H1 (cell line): ENCODE data around the gene CSE1L. TPM values are rescaled to one million over a fixed set of nuclear protein-coding genes. Genes with fewer than 3 reads are reported as not detected.

ENCODE experiments used
- CTCF ChIA-PET: fragments of 300-600 bp; sonication (Branson Sonifier 250); formaldehyde crosslinking; loops from one replicate; lab custom pipeline; 2021; ENCODE audit not compliant: partially characterized antibody; lab: Charles Lee
- POLR2A ChIA-PET: fragments of 300-600 bp; sonication (Branson Sonifier 250); formaldehyde crosslinking; loops from one replicate; lab custom pipeline; 2021; ENCODE audit warnings: inconsistent platforms; ENCODE audit not compliant: partially characterized antibody; lab: Charles Lee
- DNase-seq, 2 experiments: peaks; one replicate each; pipeline versions ENCODE4 v3.0.0 to v3.0.0-alpha.2; 2010 to 2022; ENCODE audit warnings: low spot score in 2 of 2, low read depth in 1 of 2, mixed read lengths in 1 of 2
- FAIRE-seq: peaks from 2 replicates; lab custom pipeline; 2011; peaks lifted over from hg19 to GRCh38; lab: Jason Lieb, UNC
- H2AFZ ChIP-seq: 2 replicates; pipeline ENCODE4 v1.8.1; 2012; ENCODE audit warnings: low read length, inconsistent platforms
- H2AK5ac ChIP-seq: 2 replicates; pipeline ENCODE4 v1.6.1; 2013; ENCODE audit warnings: low read depth, low read length
- H2BK120ac ChIP-seq: replicated peaks from 2 replicates; pipeline ENCODE3; 2013; ENCODE audit warnings: low read depth, low read length, inconsistent platforms
- H2BK12ac ChIP-seq: 2 replicates; pipeline ENCODE4 v1.6.1; 2013; ENCODE audit warnings: low read depth, low read length
- H2BK15ac ChIP-seq: 2 replicates; pipeline ENCODE4 v1.6.1; 2013; ENCODE audit warnings: low read length
- H2BK20ac ChIP-seq: 2 replicates; pipeline ENCODE4 v1.6.1; 2013; ENCODE audit warnings: low read length
- H2BK5ac ChIP-seq: 2 replicates; pipeline ENCODE4 v1.6.1; 2013; ENCODE audit warnings: low read depth, low read length
- H3K14ac ChIP-seq: 2 replicates; pipeline ENCODE4 v1.6.1; 2013; ENCODE audit warnings: inconsistent platforms; ENCODE audit not compliant: insufficient read length
- H3K18ac ChIP-seq: 2 replicates; pipeline ENCODE4 v1.6.1; 2013; ENCODE audit warnings: low read length; ENCODE audit errors: extremely low read depth
- H3K23ac ChIP-seq: 2 replicates; pipeline ENCODE4 v1.6.1; 2013; ENCODE audit warnings: inconsistent platforms; ENCODE audit not compliant: insufficient read length
- H3K23me2 ChIP-seq: 2 replicates; pipeline ENCODE4 v1.6.1; 2013; ENCODE audit warnings: low read depth, low read length
- H3K27ac ChIP-seq: 2 replicates; pipeline ENCODE4 v1.6.1; 2011; ENCODE audit warnings: low read depth, low read length, inconsistent platforms
- H3K27me3 ChIP-seq, 4 experiments: replicated peaks in 1 of 4; 1 replicate in 1 of 4; 2 replicates in 3 of 4; pipeline versions ENCODE4 v1.6.1 to v1.8.1; 2011 to 2013; ENCODE audit warnings: low read length in 3 of 4, mild to moderate bottlenecking in 3 of 4, inconsistent platforms in 2 of 4, mixed read lengths in 2 of 4, moderate library complexity in 1 of 4; ENCODE audit not compliant: control insufficient read depth in 3 of 4, insufficient read depth in 3 of 4; ENCODE audit errors: extremely low read depth in 1 of 4
- H3K36me3 ChIP-seq, 4 experiments: 2 replicates each; pipeline versions ENCODE4 v1.6.1 to v1.8.1; 2011 to 2013; ENCODE audit warnings: mild to moderate bottlenecking in 4 of 4, low read length in 3 of 4, moderate library complexity in 2 of 4, control low read depth in 1 of 4, inconsistent platforms in 1 of 4; ENCODE audit not compliant: insufficient read depth in 4 of 4, control insufficient read depth in 2 of 4
- H3K4ac ChIP-seq: replicated peaks from 2 replicates; pipeline ENCODE3; 2013; ENCODE audit warnings: low read length, low read depth, mixed read lengths, inconsistent platforms; ENCODE audit not compliant: insufficient read length
- H3K4me1 ChIP-seq, 4 experiments: replicated peaks in 1 of 4; 1 replicate in 1 of 4; 2 replicates in 3 of 4; pipeline versions ENCODE4 v1.6.1 to v1.8.1; 2011 to 2013; ENCODE audit warnings: low read length in 3 of 4, inconsistent platforms in 2 of 4, mixed read lengths in 1 of 4; ENCODE audit not compliant: insufficient read depth in 4 of 4, control insufficient read depth in 3 of 4
- H3K4me2 ChIP-seq, 2 experiments: 2 replicates each; pipeline versions ENCODE4 v1.6.1 to v1.8.1; 2011 to 2013; ENCODE audit warnings: low read depth in 2 of 2, low read length in 2 of 2, control low read depth in 1 of 2, inconsistent platforms in 1 of 2, mild to moderate bottlenecking in 1 of 2; ENCODE audit not compliant: insufficient read depth in 1 of 2
- H3K4me3 ChIP-seq, 4 experiments: fragments of 200-600, 300-600 bp in 1 of 4; sonication (generic), shearing (Covaris generic), sonication (Bioruptor Twin) in 1 of 4; 2 replicates each; pipeline versions ENCODE4 v1.5.1 to v1.8.1; 2011 to 2016; ENCODE audit warnings: low read length in 4 of 4, low read depth in 3 of 4, control low read depth in 2 of 4, inconsistent platforms in 2 of 4, mild to moderate bottlenecking in 2 of 4, mixed read lengths in 1 of 4, moderate library complexity in 1 of 4; ENCODE audit not compliant: insufficient read depth in 2 of 4; ENCODE audit errors: extremely low read depth in 1 of 4
- H3K56ac ChIP-seq: replicated peaks from 2 replicates; pipeline ENCODE3; 2013; ENCODE audit warnings: low read depth, mild to moderate bottlenecking, mixed read lengths, low read length, inconsistent platforms; ENCODE audit not compliant: insufficient read length
- H3K79me1 ChIP-seq: 2 replicates; pipeline ENCODE4 v1.6.1; 2013; ENCODE audit warnings: low read depth, low read length, control low read depth
- H3K79me2 ChIP-seq, 2 experiments: 2 replicates each; pipeline versions ENCODE4 v1.6.1 to v1.8.1; 2012 to 2013; ENCODE audit warnings: low read length in 2 of 2, mild to moderate bottlenecking in 2 of 2, inconsistent platforms in 1 of 2; ENCODE audit not compliant: insufficient read depth in 2 of 2, control insufficient read depth in 1 of 2
- H3K9ac ChIP-seq, 4 experiments: replicated peaks in 1 of 4; 1 replicate in 1 of 4; 2 replicates in 3 of 4; pipeline versions ENCODE4 v1.6.1 to v1.8.1; 2011 to 2013; ENCODE audit warnings: low read depth in 3 of 4, low read length in 3 of 4, control low read depth in 2 of 4, mild to moderate bottlenecking in 2 of 4, moderate library complexity in 2 of 4, inconsistent platforms in 1 of 4; ENCODE audit errors: extremely low read depth in 1 of 4
- H3K9me3 ChIP-seq, 2 experiments: 2 replicates each; pipeline versions ENCODE4 v1.6.1 to v1.8.1; 2012 to 2013; ENCODE audit warnings: mild to moderate bottlenecking in 2 of 2, moderate library complexity in 2 of 2, control low read depth in 1 of 2, inconsistent platforms in 1 of 2, low read depth in 1 of 2, low read length in 1 of 2, mixed read lengths in 1 of 2; ENCODE audit not compliant: insufficient read depth in 2 of 2
- H4K20me1 ChIP-seq, 2 experiments: replicated peaks in 1 of 2; 2 replicates each; pipeline versions ENCODE3 to v1.8.1; 2011 to 2013; ENCODE audit warnings: inconsistent platforms in 2 of 2, low read length in 2 of 2, mild to moderate bottlenecking in 1 of 2; ENCODE audit not compliant: insufficient read depth in 2 of 2, control insufficient read depth in 1 of 2
- H4K5ac ChIP-seq: 2 replicates; pipeline ENCODE4 v1.6.1; 2013; ENCODE audit warnings: low read length, low read depth, mixed read lengths, inconsistent platforms; ENCODE audit not compliant: insufficient read length
- H4K8ac ChIP-seq: 2 replicates; pipeline ENCODE4 v1.8.0; 2013; ENCODE audit warnings: mild to moderate bottlenecking, moderate library complexity, low read length, inconsistent platforms; ENCODE audit not compliant: insufficient read depth; ENCODE audit errors: extremely low read depth
- H4K91ac ChIP-seq: replicated peaks from 2 replicates; pipeline ENCODE3; 2013; ENCODE audit warnings: low read length, mixed read lengths, inconsistent platforms; ENCODE audit not compliant: insufficient read length
- POLR2A ChIP-seq, 2 experiments: IDR thresholded peaks; 1 replicate in 1 of 2; 2 replicates in 1 of 2; pipeline ENCODE4 v1.6.1; 2011; ENCODE audit warnings: low read depth in 2 of 2, low read length in 2 of 2, mild to moderate bottlenecking in 2 of 2; ENCODE audit errors: control extremely low read depth in 1 of 2
- POLR2AphosphoS5 ChIP-seq: IDR thresholded peaks from 2 replicates; pipeline ENCODE4 v1.6.1; 2011; ENCODE audit warnings: low read depth, low read length
- RAD21 ChIP-seq, 2 experiments: IDR thresholded peaks in 1 of 2; conservative IDR thresholded peaks in 1 of 2; 2 replicates each; pipeline ENCODE4 v1.6.1; 2011; ENCODE audit warnings: low read depth in 2 of 2, low read length in 2 of 2, improper control_type of control experiment in 1 of 2, inconsistent platforms in 1 of 2, mild to moderate bottlenecking in 1 of 2, moderate library complexity in 1 of 2
- RFX5 ChIP-seq: IDR thresholded peaks from 2 replicates; pipeline ENCODE4 v1.6.1; 2011; ENCODE audit warnings: low read depth, low read length, improper control_type of control experiment, borderline replicate concordance
- RXRA ChIP-seq: IDR thresholded peaks from 2 replicates; pipeline ENCODE4 v1.6.1; 2011; ENCODE audit warnings: low read depth, mild to moderate bottlenecking, low read length, moderate library complexity; ENCODE audit not compliant: insufficient read depth
- SRF ChIP-seq: IDR thresholded peaks from 2 replicates; pipeline ENCODE4 v1.6.1; 2011; ENCODE audit warnings: mild to moderate bottlenecking, low read depth, low read length, moderate library complexity
- YY1 ChIP-seq: IDR thresholded peaks from 2 replicates; pipeline ENCODE4 v1.6.1; 2011; ENCODE audit warnings: low read depth, mild to moderate bottlenecking, low read length
- WGBS, 2 experiments: shearing (Covaris generic) in 1 of 2; methylation state at CpG; one replicate each; pipeline versions ENCODE4 v1.1.6 to v1.1.7; 2013 to 2015; ENCODE audit warnings: low lambda C conversion rate in 2 of 2, mixed read lengths in 2 of 2, inconsistent platforms in 1 of 2, low coverage in 1 of 2, missing lambda C conversion rate in 1 of 2; ENCODE audit not compliant: insufficient replicate concordance in 2 of 2, insufficient coverage in 1 of 2, insufficient read length in 1 of 2; ENCODE audit errors: extremely low coverage in 1 of 2, missing lambda C conversion rate in 1 of 2; 5-methylcytosine and 5-hydroxymethylcytosine counted together
- polyA plus RNA-seq, 7 experiments: library from polyadenylated mRNA; depleted of rRNA in 3 of 7; stranded (reverse) in 5 of 7; unstranded in 2 of 7; fragments of >200 nt in 5 of 7; fragments of 200-250 nt in 2 of 7; gene quantifications; 1 replicate in 5 of 7; 2 replicates in 1 of 7; 4 replicates in 1 of 7; pipeline versions ENCODE4 v1.2.1 to v1.2.3, GENCODE V29; 2011 to 2013; ENCODE audit warnings: missing spikeins in 2 of 7, mixed read lengths in 2 of 7
- total RNA-seq: library from RNA; stranded (reverse); fragmentation: NEBNext Ultra II Directional; extraction: Animal tissue kit (Norgen Biotek cat#: 25700); gene quantifications from 2 replicates; pipeline ENCODE4 v1.2.1, GENCODE V29; 2021

Gene CSE1L
- total and polyA plus RNA-seq, 2 of the 8 experiments (the other 6 are each of a cell fraction or from before 2014, with no cell fraction given), result 94.1 to 269 TPM

DNA sequence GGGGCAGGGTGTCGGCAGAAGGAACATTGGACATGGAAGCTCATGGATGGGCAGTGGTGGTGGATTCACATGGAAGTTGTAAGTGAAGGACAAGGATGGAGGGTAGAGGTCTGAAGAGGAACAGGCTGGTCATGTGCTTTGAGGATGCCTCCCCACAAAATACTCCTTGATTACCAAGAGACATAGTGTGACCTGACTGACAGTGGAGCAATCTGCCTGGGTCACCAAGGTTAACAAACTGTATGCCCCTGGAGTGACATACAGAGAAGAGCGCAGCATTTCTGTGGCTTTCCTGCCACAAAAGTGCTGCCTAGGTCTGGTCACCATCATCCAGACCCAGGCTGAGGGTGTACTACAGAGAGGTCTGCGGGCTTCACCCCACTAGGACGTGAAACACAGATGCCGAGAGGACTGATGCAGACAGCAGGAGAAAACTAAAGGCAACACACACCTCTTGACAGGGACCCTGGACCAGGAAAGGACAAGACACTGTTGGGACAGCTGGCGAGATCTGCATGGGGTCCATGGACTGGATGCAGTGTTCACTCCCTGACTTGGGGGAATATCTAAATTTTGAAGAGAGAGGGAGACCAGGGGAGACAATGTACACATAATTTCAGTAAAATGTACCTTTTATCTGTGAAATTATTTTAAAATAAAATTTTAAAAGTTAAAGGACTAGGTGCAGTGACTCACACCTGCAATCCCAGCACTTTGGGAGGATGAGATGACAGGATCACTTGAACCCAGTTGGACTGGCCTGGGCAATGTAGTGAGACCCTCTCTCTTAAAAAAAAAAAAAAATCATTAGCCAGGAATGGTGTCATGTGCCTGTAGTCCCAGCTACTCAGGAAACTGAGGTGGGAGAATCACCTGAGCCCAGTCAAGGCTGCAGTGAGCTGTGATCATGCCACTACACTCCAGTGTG is 64.9 kb downstream of the CSE1L start:
- no peak overlapping the region for H3K4me3 ChIP-seq
- no peak overlapping the region for H4K5ac ChIP-seq
- H3K4ac ChIP-seq, result no peak overlapping the region
- H3K9me3 ChIP-seq, result no peaks in the 10 kb centered on the region
- H2BK15ac ChIP-seq, result no peak overlapping the region
- no peak for FAIRE-seq
- no peak overlapping the region for H2AFZ ChIP-seq
- H3K9ac ChIP-seq, result no peak overlapping the region
- H2BK20ac ChIP-seq, result no peak overlapping the region
- H4K8ac ChIP-seq, result no peak overlapping the region
- no peak overlapping the region for H3K23ac ChIP-seq
- no peaks in the 10 kb centered on the region for H3K79me1 ChIP-seq
- H3K27ac ChIP-seq, result no peak overlapping the region
- H3K56ac ChIP-seq, result no peak overlapping the region
- H3K18ac ChIP-seq, result no peak overlapping the region
- H3K36me3 ChIP-seq, result peaks cover 2 to 25% (median 16%) of the 10 kb centered on the region in 4 experiments; a peak in 6 of 8 replicates
- no peaks in the 10 kb centered on the region for H3K79me2 ChIP-seq
- H3K4me2 ChIP-seq, result no peak overlapping the region
- no peak overlapping the region for H2BK120ac ChIP-seq
- no peak overlapping the region for H2BK5ac ChIP-seq
- H2BK12ac ChIP-seq, result no peak overlapping the region
- no peak overlapping the region for H2AK5ac ChIP-seq
- no peak for TF ChIP-seq RAD21 (IDR thresholded peaks at IDR 0.05 in 1 of 2, conservative IDR thresholded peaks at IDR 0.05 in 1 of 2; ENCODE audit: low read depth in 2 of 2, low read length in 2 of 2)
- TF ChIP-seq POLR2A (IDR thresholded peaks at IDR 0.05; ENCODE audit: control extremely low read depth in 1 of 2, low read depth in 2 of 2, low read length in 2 of 2), result no peak
- no peak for TF ChIP-seq RFX5
- TF ChIP-seq SRF, result no peak
- no peak for TF ChIP-seq YY1
- TF ChIP-seq RXRA, result no peak
- TF ChIP-seq POLR2AphosphoS5, result 0 out of 2 replicates have a peak, but pooled peaks have one; percentile 16
- no peak for DNase-seq
- WGBS, 2 experiments, result 94% methylated on average over 6 of the region's 6 CpGs; no CpG with 5 or more reads in 1 of the 2 experiments
- H4K20me1 ChIP-seq, result no peaks in the 10 kb centered on the region
- CTCF ChIA-PET, result interaction anchor here (0.6 to 1.0 kb wide), 2 partner anchors 22 to 74 kb away, joined by 3 to 6 read pairs; no protein-coding TSS in a partner anchor
- no peaks in the 10 kb centered on the region for H3K27me3 ChIP-seq
- H3K23me2 ChIP-seq, result no peaks in the 10 kb centered on the region
- H4K91ac ChIP-seq, result no peak overlapping the region
- POLR2A ChIA-PET, result interaction anchor here (0.6 to 1.5 kb wide), 9 partner anchors 9 to 383 kb away, joined by 3 to 4 read pairs (median 3); partner anchors contain the start of genes CSE1L and ZNFX1
- H3K14ac ChIP-seq, result no peak overlapping the region
- H3K4me1 ChIP-seq, result no peaks in the 10 kb centered on the region
